CD4-positive, alpha-beta T cell treated with Interleukin-15 for 1 hour (primary cell): ENCODE results near the gene ASPHD2.

Source experiments
- DNase-seq: peaks from one replicate; pipeline ENCODE4 v3.0.0-alpha.2; 2020

The ASPHD2 gene

DNA sequence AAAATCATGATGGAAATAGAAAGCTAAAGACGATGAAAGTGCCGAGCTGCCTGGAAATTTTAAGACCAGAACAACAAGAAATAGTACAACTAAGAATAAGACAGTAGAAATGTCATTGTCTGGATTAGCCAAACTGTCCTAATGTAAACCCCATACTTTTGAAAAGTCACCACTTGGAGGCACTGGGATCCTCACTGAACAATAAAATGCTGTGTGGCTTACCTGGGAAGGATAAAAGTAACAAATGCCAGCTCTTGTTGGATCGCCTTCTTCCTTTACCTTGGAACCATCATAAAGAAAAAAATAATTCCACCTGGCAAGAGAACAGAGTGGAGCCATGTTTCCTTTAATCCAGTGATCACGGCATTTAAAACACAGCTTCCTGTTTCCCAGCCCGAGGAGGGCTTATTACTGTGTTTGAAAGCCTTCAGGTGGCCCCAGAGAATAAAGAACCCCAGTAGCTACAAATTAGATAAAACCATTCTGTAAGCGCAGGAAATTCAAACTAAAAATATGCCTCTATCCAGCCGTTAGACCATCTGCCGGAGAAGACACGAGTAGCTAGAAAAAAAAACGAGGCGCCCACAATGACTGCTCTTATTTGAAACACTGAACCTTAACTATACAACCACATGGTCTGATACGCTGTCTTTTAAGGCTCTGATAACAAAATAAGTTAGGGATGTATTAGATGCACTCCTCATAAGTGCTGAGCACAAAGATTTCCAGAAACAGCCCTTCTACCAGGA lies 50.2 kb downstream of the ASPHD2 start:
- DNase-seq: no peak

- DNase-seq: no peak
Measured at GRCh38 chr22:26479792-26480610, 50.9 kb downstream of the ASPHD2 start.

DNA sequence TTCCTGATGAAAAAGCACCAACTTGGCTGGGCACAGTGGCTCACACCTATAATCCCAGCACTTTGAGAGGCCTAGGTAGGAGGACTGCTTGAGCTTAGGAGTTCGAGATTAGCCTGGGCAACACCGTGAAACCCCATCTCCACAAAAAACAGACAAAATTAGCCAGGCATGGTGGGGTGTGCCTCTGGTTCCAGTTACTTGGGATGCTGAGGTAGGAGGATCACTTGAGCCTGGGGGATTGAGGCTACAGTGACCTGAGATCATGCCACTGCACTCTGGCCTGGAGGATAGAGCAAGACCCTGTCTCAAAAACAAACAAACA lies 51.5 kb downstream of the ASPHD2 start:
- DNase-seq: no peak

- no peak for DNase-seq
Measured at GRCh38 chr22:26481112-26481693, 52.1 kb downstream of the ASPHD2 start.

DNA sequence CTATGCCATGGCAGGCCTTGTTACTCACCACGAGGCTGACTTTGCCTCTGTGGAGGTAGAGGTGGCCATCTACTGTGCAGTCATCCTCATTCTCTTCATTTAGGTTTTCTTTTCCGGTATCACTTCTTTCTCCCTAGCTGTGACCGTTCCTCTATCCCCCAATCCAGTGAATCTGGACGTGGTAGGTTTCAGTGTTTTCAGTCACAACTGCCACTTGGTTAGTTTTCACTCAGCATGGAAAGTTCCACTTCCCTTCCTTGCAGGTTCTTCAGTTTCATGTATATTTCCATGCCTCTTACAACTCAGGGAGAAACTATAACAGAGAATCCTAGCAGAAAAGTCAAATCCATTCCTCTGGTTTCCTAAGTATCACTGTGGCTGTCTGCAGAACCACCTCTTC lies 52.6 kb downstream of the ASPHD2 start:
- no peak for DNase-seq

DNA sequence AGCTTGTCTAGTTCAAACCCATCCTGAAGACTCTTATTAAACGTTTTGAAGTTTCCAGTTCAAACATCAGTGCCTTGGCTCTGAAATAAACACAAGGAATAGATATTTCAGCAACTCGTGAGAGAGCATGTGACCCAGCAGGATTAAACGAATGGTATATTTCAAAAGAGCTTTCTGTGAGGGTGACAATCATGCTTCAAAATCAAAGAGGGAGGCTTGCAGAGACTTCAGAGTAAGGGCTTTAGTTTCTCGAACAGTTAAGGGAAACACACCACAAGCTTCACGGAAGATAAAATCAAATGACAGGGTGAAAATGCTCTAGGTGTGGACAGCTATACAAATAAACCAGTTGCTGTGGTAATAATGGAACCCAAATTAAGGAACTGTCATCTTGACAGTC lies 53.1 kb downstream of the ASPHD2 start:
- no peak for DNase-seq

DNA sequence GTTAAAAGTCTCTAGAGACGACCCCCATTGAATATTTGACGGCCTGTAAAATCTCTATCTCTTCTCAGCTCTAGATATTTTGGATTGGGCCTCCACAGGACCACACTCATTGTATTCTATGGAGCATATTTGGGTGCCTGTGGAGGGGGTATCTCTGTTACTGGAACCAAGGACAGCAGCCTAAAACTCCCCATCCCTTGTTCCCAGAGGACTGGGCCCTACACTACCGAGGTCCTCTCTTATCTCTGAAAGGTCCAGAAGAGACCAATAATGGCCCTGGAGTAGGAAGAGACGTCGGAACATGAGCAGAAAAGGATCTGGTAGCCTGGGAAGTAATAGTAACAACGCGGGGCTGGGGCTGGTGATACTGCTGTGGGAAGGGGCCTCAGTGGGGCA lies 54.0 kb downstream of the ASPHD2 start:
- no peak for DNase-seq

DNA sequence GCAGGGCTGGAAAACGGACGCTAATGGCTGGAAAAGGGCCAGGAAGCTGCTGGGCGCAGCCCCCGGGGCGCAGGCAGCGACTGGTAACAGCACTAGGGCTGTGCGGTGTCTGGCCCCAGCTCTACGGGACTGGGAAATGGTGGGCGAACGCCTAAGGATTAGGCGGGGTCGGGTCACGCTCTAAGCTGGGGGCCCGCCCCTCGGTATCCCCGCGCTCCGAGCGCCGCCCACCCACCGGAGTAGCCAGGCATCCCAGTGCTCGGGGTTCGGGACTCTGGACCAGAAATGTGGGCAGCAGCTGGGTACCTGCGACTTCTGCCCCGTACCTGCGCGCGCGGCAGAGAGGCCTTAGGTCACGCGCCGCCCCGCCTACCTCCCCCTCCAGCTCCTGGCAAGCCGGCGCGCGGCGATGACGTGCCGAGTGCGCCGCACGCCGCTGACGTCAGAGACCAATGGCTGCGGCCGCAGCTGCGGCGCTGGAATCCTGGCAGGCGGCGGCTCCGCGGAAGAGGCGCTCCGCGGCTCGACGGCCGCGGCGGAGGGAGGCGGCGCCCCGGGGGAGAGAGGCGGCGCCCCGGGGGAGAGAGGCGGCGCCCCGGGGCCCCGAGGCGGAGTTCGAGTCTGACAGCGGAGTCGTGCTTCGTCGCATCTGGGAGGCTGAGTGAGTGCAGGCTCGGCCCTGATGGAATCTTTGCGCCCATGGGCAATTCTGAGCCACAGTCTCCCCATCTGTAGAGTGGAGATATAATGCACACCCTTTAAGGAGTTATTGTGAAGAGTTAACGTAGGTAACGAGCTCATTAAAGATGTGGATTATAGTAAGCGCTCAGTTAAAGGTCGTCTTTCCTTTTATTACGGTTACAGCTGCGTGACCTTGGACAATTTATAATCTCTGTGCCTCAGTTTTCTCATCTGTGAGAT lies 54.6 kb downstream of the ASPHD2 start, which contains the start of the genes HPS4 and SRRD:
HPS4 (minus strand) TSS at position 345 of the 921 bp plus-strand sequence. CDS start 2,021 bp downstream, outside the sequence.
SRRD (plus strand) TSS at position 439 of the 921 bp plus-strand sequence; CDS start at position 453, 14 bp downstream.
- DNase-seq: peak; percentile 93

DNA sequence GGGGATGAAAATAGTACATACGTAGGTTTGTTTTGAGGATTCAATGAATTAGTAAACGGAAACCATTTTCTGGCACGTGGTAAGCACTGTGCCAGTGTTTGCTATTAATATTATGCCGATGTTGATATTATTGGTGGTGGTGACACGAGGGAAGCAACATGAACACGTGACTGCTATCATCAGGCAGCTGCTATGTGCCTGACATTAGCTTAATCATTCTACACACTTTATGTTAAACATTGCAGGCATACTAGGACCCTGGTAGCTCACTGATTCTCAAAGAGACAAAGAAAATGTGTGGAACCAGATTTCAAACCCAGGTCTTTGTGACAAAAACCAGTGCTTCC lies 55.3 kb downstream of the ASPHD2 start:
- no peak for DNase-seq

GRCh38 chr22:26485013-26485412 lies 56.0 kb downstream of the ASPHD2 start:
- DNase-seq: no peak

DNA sequence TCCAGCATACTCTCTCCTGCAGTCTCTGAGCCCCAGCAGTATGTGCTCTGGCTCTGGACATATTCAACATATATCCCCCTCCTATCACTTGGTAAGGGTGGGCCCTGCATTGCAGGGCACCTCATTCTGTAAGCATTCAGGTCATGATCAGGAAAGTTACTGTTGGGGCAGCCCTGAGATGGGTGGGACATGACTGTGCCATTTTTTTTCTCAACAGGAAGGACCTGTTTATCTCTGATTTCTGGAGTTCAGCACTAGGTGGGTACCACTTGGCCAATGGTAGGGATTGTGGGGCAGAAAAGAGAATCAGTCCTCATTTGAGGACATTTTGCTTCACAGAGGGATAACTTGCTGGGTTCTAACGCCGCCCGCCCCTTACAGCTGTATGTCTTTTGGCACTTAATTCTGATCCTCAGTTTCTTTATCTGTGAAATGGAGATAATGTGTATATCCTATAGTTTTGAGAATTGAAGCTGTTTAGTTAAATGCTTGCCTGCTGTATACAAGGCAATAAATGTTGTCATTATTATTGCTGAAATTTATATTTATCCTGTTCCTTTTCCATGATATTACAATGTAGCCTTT lies 56.8 kb downstream of the ASPHD2 start:
- no peak for DNase-seq

GRCh38 chr22:26486394-26486793 lies 57.3 kb downstream of the ASPHD2 start:
- DNase-seq: no peak

GRCh38 chr22:26487996-26488395 lies 58.9 kb downstream of the ASPHD2 start:
- no peak for DNase-seq

DNA sequence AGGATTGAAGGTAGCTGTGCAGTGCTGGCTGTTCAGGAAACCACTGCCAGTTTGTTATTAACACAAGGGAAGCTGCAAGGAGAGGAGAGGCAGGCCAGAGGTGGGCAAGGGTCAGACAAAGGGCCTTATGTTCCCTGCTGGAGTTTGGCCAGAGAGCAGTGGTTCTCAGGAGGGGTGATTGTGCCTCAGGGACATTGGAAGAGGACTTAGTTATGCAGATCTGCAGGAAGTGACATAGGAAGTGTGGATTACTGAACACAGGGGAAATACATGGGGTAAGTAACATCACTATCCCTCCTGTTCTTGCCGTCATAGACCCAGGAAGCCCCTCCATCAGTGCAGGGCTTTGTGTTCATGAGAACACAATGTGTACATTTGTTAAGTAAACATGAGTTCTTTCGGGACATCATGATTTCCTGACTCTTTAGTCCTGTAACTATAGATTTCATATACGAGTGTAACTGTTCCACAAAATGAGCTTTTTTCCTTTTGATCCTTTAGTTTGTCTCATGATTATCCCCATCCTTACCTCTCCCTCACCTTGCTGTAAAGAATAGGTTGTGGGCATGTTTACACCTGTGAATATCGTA lies 60.5 kb downstream of the ASPHD2 start:
- DNase-seq: no peak

DNA sequence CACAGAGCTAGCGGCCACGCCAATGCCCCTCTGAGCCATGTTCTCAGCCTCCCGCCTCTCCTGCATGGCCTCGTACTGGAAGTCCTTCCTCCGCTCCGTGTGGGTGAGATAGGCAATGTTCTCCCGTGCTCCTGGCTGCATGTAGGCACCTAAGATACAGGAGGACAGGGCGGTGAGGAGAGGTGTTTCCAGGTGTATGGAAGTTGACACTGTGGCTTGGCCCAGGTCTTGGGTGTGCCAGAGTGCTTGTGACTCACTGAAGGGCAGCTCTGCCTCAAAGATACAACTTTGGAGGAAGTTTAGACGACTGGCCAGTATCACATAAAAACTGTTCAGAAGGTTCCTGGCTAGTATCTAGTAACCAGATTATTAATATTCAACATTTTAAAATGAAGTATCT lies 63.2 kb downstream of the ASPHD2 start:
- DNase-seq: no peak

- DNase-seq: no peak
Measured at GRCh38 chr22:26494506-26494905, 65.4 kb downstream of the ASPHD2 start.
